Endometrial microvascular endothelial cells (primary cell): ENCODE data around the gene SFMBT2. TPM values are rescaled to one million over a fixed set of nuclear protein-coding genes. Genes with fewer than 3 reads are reported as not detected.

Experiments used
- in situ Hi-C: cut with HindIII; loops from 2 replicates; pipeline ENCODE4 v1.10.0; 2017; ENCODE audit warnings: low sequenced_read_pairs, low pct_unique_long_range_greater_than_20kb; ENCODE audit errors: inconsistent ontology term
- total RNA-seq: library from RNA; depleted of rRNA; stranded (reverse); fragments of >200 nt; gene quantifications from one replicate; pipeline ENCODE4 v1.2.3, GENCODE V29; 2015; ENCODE audit errors: inconsistent ontology term

SFMBT2 gene
- total RNA-seq, 1 donor from 2014 or later = 1.2 TPM

GRCh38 chr10:7260912-7261311 lies 149.9 kb downstream of the SFMBT2 start:
- in situ Hi-C loops = no loop called here

- in situ Hi-C loops = no loop called here
These were observed 150.4 kb downstream of the SFMBT2 start for GRCh38 chr10:7260412-7260900.

- in situ Hi-C loops = no loop called here
These were observed 151.8 kb downstream of the SFMBT2 start for GRCh38 chr10:7258948-7259523.

GRCh38 chr10:7255517-7255916 lies 155.3 kb downstream of the SFMBT2 start:
- in situ Hi-C loops = no loop called here

GRCh38 chr10:7251696-7252465 lies 159.0 kb downstream of the SFMBT2 start:
- in situ Hi-C loops = no loop called here

GRCh38 chr10:7250236-7250635 lies 160.6 kb downstream of the SFMBT2 start:
- in situ Hi-C loops = no loop called here

- in situ Hi-C loops = no loop called here
These were observed 162.2 kb downstream of the SFMBT2 start for GRCh38 chr10:7248585-7249164.

GRCh38 chr10:7248148-7248547 lies 162.7 kb downstream of the SFMBT2 start:
- in situ Hi-C loops = no loop called here

- in situ Hi-C loops = no loop called here
These were observed 165.3 kb downstream of the SFMBT2 start for GRCh38 chr10:7245505-7245904.

- in situ Hi-C loops = no loop called here
These were observed 167.0 kb downstream of the SFMBT2 start for GRCh38 chr10:7243873-7244272.

- in situ Hi-C loops = no loop called here
These were observed 167.7 kb downstream of the SFMBT2 start for GRCh38 chr10:7243139-7243538.

- in situ Hi-C loops = no loop called here
These were observed 171.4 kb downstream of the SFMBT2 start for GRCh38 chr10:7239312-7239985.

GRCh38 chr10:7235376-7235775 lies 175.5 kb downstream of the SFMBT2 start:
- in situ Hi-C loops = no loop called here

- in situ Hi-C loops = no loop called here
These were observed 176.7 kb downstream of the SFMBT2 start for GRCh38 chr10:7234109-7234508.

GRCh38 chr10:7233259-7233991 lies 177.4 kb downstream of the SFMBT2 start:
- in situ Hi-C loops = no loop called here

- in situ Hi-C loops = no loop called here
These were observed 179.1 kb downstream of the SFMBT2 start for GRCh38 chr10:7231509-7232414.

GRCh38 chr10:7230951-7231350 lies 179.9 kb downstream of the SFMBT2 start:
- in situ Hi-C loops = no loop called here

GRCh38 chr10:7230036-7230435 lies 180.8 kb downstream of the SFMBT2 start:
- in situ Hi-C loops = no loop called here
